ENCODE measurements around the gene NR6A1.

- TF ChIP-seq EZH2 (IDR thresholded peaks at IDR 0.05) (no peak), POLR2AphosphoS5 (IDR thresholded peaks at IDR 0.05; ENCODE audit: borderline replicate concordance, low read depth, low read length) (no peak), FOXP2 (optimal IDR thresholded peaks at IDR 0.05; ENCODE audit: control extremely low read depth, extremely low read length, insufficient read depth) (no peak)
Measured at GRCh38 chr9:124517600-124517999, 253.5 kb downstream of the NR6A1 start.
